Measurements from ENCODE around the gene VWA2. TPM values are rescaled to one million over a fixed set of nuclear protein-coding genes. Genes with fewer than 3 reads are reported as not detected.

The VWA2 gene
- total RNA-seq, 1 experiment from 2014 or later, result 1.6 TPM

DNA sequence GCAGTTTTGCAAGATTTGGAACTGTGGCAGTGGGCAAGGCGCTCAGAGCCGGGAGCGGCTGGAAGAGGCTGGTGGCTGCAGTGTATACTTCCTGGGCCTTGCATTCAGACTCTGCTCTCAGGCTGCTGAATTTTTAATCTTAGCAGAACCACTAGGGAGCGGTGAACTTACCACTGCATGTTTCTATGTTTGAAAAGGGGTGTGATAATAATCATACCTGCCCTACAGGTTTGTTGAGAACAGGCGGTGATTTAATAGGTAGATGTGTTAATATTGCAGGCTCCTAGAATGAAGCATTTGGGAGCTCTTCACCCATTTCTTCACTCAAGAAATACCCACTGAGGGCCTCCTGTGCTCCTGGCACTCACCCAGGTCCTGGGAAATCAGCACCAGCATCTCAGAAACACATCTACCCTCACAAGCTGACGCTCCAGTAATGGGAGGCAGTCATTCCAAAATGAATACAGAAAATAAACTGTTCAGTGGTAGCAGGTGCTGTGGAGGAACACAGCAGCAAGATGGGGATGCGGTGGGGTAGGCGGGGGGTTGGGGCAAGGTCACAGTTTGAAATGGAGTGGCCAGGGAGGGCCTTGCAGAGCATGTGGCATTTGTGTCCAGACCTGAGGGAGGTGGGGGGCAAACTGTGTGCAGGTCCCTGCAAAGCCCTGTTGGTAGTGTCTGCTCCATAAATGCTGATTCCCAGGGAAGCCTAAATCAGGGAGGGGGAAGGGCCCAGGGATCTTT lies 41.0 kb downstream of the VWA2 start:
- Histone ChIP-seq H2AK5ac (ENCODE audit: insufficient read length, low read length) (no peak overlapping the region), H3K27me3 (ENCODE audit: insufficient read depth, low read length) (no peaks in the 10 kb centered on the region), H2BK15ac (ENCODE audit: low read depth, low read length) (no peak overlapping the region), H4K5ac (ENCODE audit: insufficient read length, low read depth, low read length) (no peak overlapping the region), H4K8ac (replicated peaks; ENCODE audit: insufficient read length, low read depth, low read length) (no peak overlapping the region), H3K79me2 (ENCODE audit: insufficient read depth, low read length) (no peaks in the 10 kb centered on the region), H4K20me1 (ENCODE audit: control insufficient read depth, insufficient read depth, insufficient read length) (no peaks in the 10 kb centered on the region), H3K18ac (ENCODE audit: insufficient read length, low read depth, low read length) (no peak overlapping the region), H3K4me2 (ENCODE audit: insufficient read depth, insufficient read length, low read length) (no peak overlapping the region), H2AFZ (ENCODE audit: low read length) (no peak overlapping the region), H2BK20ac (ENCODE audit: low read depth, low read length, poor library complexity, severe bottlenecking) (no peak overlapping the region), H3T11ph (ENCODE audit: low read length) (no peak overlapping the region), H3K14ac (ENCODE audit: insufficient read depth, low read length) (no peak overlapping the region), H3K27ac (ENCODE audit: insufficient read length, low read depth, low read length) (no peak overlapping the region), H3K23ac (ENCODE audit: insufficient read length, low read depth, low read length) (no peak overlapping the region), H3K23me2 (ENCODE audit: insufficient read length, low read depth, low read length, poor library complexity, severe bottlenecking) (no peaks in the 10 kb centered on the region), H2BK5ac (ENCODE audit: insufficient read length, low read length) (no peak overlapping the region), H3K9me3 (ENCODE audit: control insufficient read depth, low read depth, low read length) (no peaks in the 10 kb centered on the region), H3K4me1 (ENCODE audit: insufficient read depth, low read length) (no peaks in the 10 kb centered on the region), H4K91ac (ENCODE audit: insufficient read length, low read depth, low read length) (no peak overlapping the region), H3K56ac (ENCODE audit: insufficient read length, low read depth, low read length) (no peak overlapping the region), H2BK12ac (ENCODE audit: insufficient read length, low read depth, low read length) (no peak overlapping the region), H3K4ac (ENCODE audit: low read depth, low read length) (no peak overlapping the region), H3K9ac (ENCODE audit: extremely low read depth, insufficient read length, low read length) (no peak overlapping the region), H2BK120ac (ENCODE audit: low read depth, low read length, poor library complexity, severe bottlenecking) (no peak overlapping the region), H3K79me1 (ENCODE audit: insufficient read depth, low read depth, low read length, poor library complexity, severe bottlenecking) (no peaks in the 10 kb centered on the region)
- Mint-ChIP-seq H3K36me3 (ENCODE audit: insufficient read depth in 1 of 3, low read depth in 3 of 3) (no peaks in the 10 kb centered on the region), H3K4me3 (no peak overlapping the region), H3K27me3 (ENCODE audit: low read depth) (no peaks in the 10 kb centered on the region; the same call in none of the 2 replicates), H3K4me1 (no peaks in the 10 kb centered on the region), H3K9me3 (no peaks in the 10 kb centered on the region), H3K27ac (no peak overlapping the region)
- no peak for DNase-seq
- no CpG with 5 or more reads among the region's 8 CpGs for WGBS (ENCODE audit: extremely low coverage, insufficient read length, low lambda C conversion rate)
- TF ChIP-seq, protein P1, sequence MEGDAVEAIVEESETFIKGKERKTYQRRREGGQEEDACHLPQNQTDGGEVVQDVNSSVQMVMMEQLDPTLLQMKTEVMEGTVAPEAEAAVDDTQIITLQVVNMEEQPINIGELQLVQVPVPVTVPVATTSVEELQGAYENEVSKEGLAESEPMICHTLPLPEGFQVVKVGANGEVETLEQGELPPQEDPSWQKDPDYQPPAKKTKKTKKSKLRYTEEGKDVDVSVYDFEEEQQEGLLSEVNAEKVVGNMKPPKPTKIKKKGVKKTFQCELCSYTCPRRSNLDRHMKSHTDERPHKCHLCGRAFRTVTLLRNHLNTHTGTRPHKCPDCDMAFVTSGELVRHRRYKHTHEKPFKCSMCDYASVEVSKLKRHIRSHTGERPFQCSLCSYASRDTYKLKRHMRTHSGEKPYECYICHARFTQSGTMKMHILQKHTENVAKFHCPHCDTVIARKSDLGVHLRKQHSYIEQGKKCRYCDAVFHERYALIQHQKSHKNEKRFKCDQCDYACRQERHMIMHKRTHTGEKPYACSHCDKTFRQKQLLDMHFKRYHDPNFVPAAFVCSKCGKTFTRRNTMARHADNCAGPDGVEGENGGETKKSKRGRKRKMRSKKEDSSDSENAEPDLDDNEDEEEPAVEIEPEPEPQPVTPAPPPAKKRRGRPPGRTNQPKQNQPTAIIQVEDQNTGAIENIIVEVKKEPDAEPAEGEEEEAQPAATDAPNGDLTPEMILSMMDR (conservative IDR thresholded peaks at IDR 0.05), result no peak
